ENCODE measurements around the gene TMEM176B.

DNA sequence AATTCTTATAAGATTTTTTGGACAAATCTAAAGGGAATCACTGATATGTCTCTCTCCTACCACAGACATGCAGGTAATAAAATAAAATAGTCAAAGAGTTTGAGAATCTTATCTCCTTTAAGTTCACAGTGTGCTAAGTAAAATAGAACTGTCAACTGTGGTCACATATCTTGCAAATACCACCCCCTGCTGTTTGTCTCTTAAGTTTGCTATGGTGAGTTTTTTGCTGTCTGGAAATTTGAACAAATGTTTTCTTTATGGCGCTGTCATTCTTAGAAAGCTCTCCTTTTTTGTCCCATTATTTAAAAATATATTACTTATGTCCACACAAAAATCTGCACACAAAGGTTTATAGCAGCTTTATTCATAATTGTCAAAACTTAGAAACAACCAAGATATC, 43.3 kb downstream of the TMEM176B start:
- TF ChIP-seq, protein P1, sequence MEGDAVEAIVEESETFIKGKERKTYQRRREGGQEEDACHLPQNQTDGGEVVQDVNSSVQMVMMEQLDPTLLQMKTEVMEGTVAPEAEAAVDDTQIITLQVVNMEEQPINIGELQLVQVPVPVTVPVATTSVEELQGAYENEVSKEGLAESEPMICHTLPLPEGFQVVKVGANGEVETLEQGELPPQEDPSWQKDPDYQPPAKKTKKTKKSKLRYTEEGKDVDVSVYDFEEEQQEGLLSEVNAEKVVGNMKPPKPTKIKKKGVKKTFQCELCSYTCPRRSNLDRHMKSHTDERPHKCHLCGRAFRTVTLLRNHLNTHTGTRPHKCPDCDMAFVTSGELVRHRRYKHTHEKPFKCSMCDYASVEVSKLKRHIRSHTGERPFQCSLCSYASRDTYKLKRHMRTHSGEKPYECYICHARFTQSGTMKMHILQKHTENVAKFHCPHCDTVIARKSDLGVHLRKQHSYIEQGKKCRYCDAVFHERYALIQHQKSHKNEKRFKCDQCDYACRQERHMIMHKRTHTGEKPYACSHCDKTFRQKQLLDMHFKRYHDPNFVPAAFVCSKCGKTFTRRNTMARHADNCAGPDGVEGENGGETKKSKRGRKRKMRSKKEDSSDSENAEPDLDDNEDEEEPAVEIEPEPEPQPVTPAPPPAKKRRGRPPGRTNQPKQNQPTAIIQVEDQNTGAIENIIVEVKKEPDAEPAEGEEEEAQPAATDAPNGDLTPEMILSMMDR (IDR thresholded peaks at IDR 0.05), result peak in 3 of 6 experiments; percentile 21 to 40 (median 28)
- no peak for TF ChIP-seq POLR2A (IDR thresholded peaks at IDR 0.05)

All from thyroid gland (tissue), 4 donors.